ENCODE data around the gene FAM32A. TPM values are rescaled to one million over a fixed set of nuclear protein-coding genes. Genes with fewer than 3 reads are reported as not detected.

Gene FAM32A
- total RNA-seq, 1 donor from 2014 or later = 90.1 TPM

DNA sequence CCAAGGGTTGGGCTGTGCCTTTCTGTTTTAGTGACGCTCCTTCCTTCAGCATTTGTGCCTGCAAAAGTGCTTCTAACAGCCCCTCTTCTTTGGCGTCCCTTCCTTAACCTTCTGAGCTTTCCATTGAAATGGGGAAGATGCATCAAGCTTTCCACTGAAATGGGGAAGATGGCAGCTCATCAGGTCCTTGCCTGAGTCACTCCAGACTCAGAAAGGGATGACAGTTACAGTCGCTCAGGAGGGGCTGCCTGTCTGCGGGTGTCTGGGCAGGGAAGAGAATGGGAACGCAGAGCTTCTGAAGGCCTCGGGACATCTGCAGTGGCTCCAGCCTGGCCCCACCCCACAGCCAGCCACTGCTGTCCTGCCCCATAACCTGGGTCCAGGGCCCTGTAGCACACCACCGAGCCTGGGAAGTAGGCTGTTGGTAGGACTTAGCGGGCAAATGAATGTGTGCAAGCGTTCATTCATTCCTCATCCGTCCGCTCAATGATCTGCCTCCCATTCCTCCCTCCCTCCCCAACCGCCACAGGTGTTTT, 22.3 kb downstream of the FAM32A start:
- Mint-ChIP-seq H3K27me3 (ENCODE audit: unreplicated experiment) (peaks cover 9% of the 10 kb centered on the region), H3K4me3 (ENCODE audit: unreplicated experiment) (no peak overlapping the region), H3K27ac (ENCODE audit: unreplicated experiment) (no peak overlapping the region), H3K36me3 (ENCODE audit: low read depth, unreplicated experiment) (peaks cover 47% of the 10 kb centered on the region), H3K9me3 (ENCODE audit: unreplicated experiment) (no peaks in the 10 kb centered on the region), H3K4me1 (ENCODE audit: unreplicated experiment) (no peaks in the 10 kb centered on the region)
- TF ChIP-seq, protein P1, sequence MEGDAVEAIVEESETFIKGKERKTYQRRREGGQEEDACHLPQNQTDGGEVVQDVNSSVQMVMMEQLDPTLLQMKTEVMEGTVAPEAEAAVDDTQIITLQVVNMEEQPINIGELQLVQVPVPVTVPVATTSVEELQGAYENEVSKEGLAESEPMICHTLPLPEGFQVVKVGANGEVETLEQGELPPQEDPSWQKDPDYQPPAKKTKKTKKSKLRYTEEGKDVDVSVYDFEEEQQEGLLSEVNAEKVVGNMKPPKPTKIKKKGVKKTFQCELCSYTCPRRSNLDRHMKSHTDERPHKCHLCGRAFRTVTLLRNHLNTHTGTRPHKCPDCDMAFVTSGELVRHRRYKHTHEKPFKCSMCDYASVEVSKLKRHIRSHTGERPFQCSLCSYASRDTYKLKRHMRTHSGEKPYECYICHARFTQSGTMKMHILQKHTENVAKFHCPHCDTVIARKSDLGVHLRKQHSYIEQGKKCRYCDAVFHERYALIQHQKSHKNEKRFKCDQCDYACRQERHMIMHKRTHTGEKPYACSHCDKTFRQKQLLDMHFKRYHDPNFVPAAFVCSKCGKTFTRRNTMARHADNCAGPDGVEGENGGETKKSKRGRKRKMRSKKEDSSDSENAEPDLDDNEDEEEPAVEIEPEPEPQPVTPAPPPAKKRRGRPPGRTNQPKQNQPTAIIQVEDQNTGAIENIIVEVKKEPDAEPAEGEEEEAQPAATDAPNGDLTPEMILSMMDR (IDR thresholded peaks at IDR 0.05; ENCODE audit: unreplicated experiment) = no peak
- no peak for DNase-seq (ENCODE audit: low spot score)

DNA sequence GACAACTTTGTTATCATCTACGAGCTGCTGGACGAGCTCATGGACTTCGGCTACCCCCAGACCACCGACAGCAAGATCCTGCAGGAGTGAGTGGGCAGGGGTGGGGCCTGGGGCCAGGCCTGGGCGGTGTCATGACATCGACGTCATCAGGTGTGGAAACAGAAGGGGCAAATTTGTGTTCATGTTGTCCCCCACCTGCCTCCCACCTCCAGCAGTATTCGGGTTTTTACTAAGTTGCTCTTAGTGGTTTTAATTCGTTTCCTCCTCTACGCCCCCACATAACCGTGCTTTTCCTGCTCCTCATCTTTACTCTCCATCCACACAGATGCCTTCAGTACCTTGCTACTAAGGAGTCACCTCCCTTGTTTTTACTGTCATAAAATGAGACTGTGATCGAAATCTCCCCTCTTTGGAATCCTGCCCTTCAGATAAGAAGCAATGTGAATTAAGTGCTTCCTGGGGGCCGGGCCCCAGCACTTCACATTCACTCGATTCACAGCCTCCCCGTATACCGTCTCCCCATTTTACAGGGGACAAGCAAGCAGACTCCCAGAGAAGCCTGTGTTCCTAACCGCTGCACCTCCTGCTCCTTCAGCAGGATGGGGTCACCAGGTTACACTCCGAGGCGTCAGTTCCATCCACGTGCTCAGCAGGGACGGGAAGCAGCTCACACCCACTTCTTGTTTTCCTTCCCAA, 23.0 kb downstream of the FAM32A start:
- DNase-seq (ENCODE audit: low spot score) = no peak
- H3K27ac Mint-ChIP-seq (ENCODE audit: unreplicated experiment) = no peak overlapping the region
- peaks cover 9% of the 10 kb centered on the region for H3K27me3 Mint-ChIP-seq (ENCODE audit: unreplicated experiment)
- no peaks in the 10 kb centered on the region for H3K4me1 Mint-ChIP-seq (ENCODE audit: unreplicated experiment)
- peaks cover 44% of the 10 kb centered on the region for H3K36me3 Mint-ChIP-seq (ENCODE audit: low read depth, unreplicated experiment)
- no peaks in the 10 kb centered on the region for H3K9me3 Mint-ChIP-seq (ENCODE audit: unreplicated experiment)
- H3K4me3 Mint-ChIP-seq (ENCODE audit: unreplicated experiment) = peak overlapping the region; percentile 37
- TF ChIP-seq, protein P1 (IDR thresholded peaks at IDR 0.05; ENCODE audit: unreplicated experiment) = no peak

DNA sequence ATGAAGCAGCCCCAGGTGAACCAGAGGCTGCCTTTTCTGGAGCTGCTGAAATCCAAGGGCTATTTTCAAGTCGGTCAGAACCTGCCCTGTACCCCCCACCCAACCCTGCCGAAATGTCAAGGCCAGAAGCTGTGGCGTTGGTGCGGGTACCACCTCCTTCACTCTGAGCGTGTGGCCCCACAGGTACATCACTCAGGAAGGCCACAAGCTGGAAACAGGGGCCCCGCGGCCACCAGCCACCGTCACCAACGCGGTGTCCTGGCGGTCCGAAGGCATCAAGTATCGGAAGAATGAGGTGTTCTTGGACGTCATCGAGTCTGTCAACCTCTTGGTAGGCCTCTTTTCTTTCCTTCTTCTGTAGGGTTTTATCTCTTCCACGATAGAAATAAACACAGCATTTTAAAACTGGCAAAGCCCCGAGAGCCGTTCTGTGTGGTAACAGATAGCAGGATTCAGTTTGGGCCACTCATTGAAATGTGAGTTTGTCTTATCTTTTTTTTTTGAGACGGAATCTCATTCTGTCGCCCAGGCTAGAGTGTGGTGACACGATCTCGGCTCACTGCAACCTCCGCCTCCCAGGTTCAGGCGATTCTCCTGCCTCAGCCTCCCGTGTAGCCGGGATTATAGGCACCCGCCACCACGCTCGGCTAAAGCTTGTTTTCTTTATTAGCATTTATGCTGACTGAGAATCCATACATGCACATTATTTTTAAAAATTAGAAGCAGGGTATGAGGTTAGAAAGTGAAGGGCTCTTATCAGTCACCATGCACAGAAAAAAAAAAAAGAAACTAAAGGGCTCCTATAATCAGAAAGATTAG, 23.8 kb downstream of the FAM32A start:
- Mint-ChIP-seq H3K27ac (ENCODE audit: unreplicated experiment) (no peak overlapping the region), H3K27me3 (ENCODE audit: unreplicated experiment) (peaks cover 10% of the 10 kb centered on the region), H3K36me3 (ENCODE audit: low read depth, unreplicated experiment) (peaks cover 40% of the 10 kb centered on the region), H3K4me1 (ENCODE audit: unreplicated experiment) (no peaks in the 10 kb centered on the region), H3K9me3 (ENCODE audit: unreplicated experiment) (no peaks in the 10 kb centered on the region), H3K4me3 (ENCODE audit: unreplicated experiment) (peak overlapping the region; percentile 37)
- no peak for DNase-seq (ENCODE audit: low spot score)
- TF ChIP-seq, protein P1 (IDR thresholded peaks at IDR 0.05; ENCODE audit: unreplicated experiment) = no peak

- H3K9me3 Mint-ChIP-seq (ENCODE audit: unreplicated experiment) = no peaks in the 10 kb centered on the region
- peaks cover 10% of the 10 kb centered on the region for H3K27me3 Mint-ChIP-seq (ENCODE audit: unreplicated experiment)
- no peak overlapping the region for H3K4me3 Mint-ChIP-seq (ENCODE audit: unreplicated experiment)
- no peak overlapping the region for H3K27ac Mint-ChIP-seq (ENCODE audit: unreplicated experiment)
- peaks cover 39% of the 10 kb centered on the region for H3K36me3 Mint-ChIP-seq (ENCODE audit: low read depth, unreplicated experiment)
- H3K4me1 Mint-ChIP-seq (ENCODE audit: unreplicated experiment) = no peaks in the 10 kb centered on the region
- TF ChIP-seq, protein P1 (IDR thresholded peaks at IDR 0.05; ENCODE audit: unreplicated experiment) = no peak
- DNase-seq (ENCODE audit: low spot score) = no peak
These were observed 25.0 kb downstream of the FAM32A start for GRCh38 chr19:16210168-16210567.
